ENCODE data around the gene STARD8.

Gene STARD8

GRCh38 chrX:68763481-68763880 is 116.0 kb downstream of the STARD8 start:
- H3K36me3 ChIP-seq (ENCODE audit: control insufficient read depth in 4 of 4, insufficient read depth in 4 of 4, low read length in 3 of 4): no peaks in the 10 kb centered on the region
- no peak for DNase-seq
- WGBS (ENCODE audit: insufficient coverage): 95% methylated on average over 4 of the region's 4 CpGs
- H3K9me3 ChIP-seq (ENCODE audit: control extremely low read depth in 1 of 5, control insufficient read depth in 4 of 5, insufficient read depth in 2 of 5, low read depth in 1 of 5, low read length in 4 of 5): no peaks in the 10 kb centered on the region
- ChIA-PET CTCF (no interaction called here), POLR2A (no interaction called here)
- peaks cover 0 to 5% (median 0%) of the 10 kb centered on the region in 5 experiments for H3K27me3 ChIP-seq (replicated peaks in 2 of 5; ENCODE audit: control insufficient read depth in 4 of 5, insufficient read depth in 5 of 5, low read length in 4 of 5)
- H3K4me1 ChIP-seq (ENCODE audit: control extremely low read depth in 1 of 4, control insufficient read depth in 4 of 4, insufficient read depth in 4 of 4, low read length in 3 of 4): no peaks in the 10 kb centered on the region
- no peak overlapping the region for H3K4me3 ChIP-seq (ENCODE audit: control insufficient read depth in 1 of 7, extremely low read depth in 1 of 7, insufficient read depth in 4 of 7, low read depth in 2 of 7, low read length in 6 of 7)
- H3K27ac ChIP-seq (ENCODE audit: insufficient read depth in 1 of 2, low read depth in 1 of 2, low read length in 2 of 2, poor library complexity in 1 of 2, severe bottlenecking in 2 of 2): no peak overlapping the region

Data from common myeloid progenitor, CD34-positive (primary cell).